Measurements from ENCODE around the gene SLC66A1.

SLC66A1 gene

DNA sequence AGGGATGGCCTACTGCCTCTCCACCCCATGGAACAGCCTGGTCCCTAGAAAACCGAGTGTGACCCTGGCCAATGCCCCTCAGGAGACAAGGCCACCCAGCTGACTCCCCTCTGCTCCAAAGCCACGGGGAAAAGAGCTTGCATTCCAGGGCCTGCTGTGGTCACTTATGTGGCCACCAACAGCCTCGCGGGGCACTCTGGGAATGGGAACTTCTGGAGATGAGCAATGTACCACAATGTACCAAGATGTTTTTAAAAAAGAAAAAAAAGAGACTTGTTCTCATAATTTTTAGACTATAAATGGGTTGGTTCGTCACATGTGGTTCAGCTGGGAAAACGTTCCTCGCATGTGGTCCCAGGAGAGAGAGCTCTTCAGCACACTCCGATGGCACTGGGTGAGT, 62.8 kb downstream of the SLC66A1 start:
- H3K27ac ChIP-seq = no peak overlapping the region
- TF ChIP-seq, protein P1, sequence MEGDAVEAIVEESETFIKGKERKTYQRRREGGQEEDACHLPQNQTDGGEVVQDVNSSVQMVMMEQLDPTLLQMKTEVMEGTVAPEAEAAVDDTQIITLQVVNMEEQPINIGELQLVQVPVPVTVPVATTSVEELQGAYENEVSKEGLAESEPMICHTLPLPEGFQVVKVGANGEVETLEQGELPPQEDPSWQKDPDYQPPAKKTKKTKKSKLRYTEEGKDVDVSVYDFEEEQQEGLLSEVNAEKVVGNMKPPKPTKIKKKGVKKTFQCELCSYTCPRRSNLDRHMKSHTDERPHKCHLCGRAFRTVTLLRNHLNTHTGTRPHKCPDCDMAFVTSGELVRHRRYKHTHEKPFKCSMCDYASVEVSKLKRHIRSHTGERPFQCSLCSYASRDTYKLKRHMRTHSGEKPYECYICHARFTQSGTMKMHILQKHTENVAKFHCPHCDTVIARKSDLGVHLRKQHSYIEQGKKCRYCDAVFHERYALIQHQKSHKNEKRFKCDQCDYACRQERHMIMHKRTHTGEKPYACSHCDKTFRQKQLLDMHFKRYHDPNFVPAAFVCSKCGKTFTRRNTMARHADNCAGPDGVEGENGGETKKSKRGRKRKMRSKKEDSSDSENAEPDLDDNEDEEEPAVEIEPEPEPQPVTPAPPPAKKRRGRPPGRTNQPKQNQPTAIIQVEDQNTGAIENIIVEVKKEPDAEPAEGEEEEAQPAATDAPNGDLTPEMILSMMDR (conservative IDR thresholded peaks at IDR 0.05; ENCODE audit: low read depth, low read length) = no peak
- no peak overlapping the region for H3K9ac ChIP-seq
- no peaks in the 10 kb centered on the region for H3K4me1 ChIP-seq (ENCODE audit: low read depth, poor library complexity, severe bottlenecking)
- H3K4me2 ChIP-seq = no peak overlapping the region
- no peak overlapping the region for H2AFZ ChIP-seq (ENCODE audit: low read depth)
- no peaks in the 10 kb centered on the region for H3K79me2 ChIP-seq (ENCODE audit: insufficient read depth, low read depth)
- no peak overlapping the region for H3K4me3 ChIP-seq (IDR thresholded peaks at IDR 0.05; ENCODE audit: insufficient read depth, low read depth, low read length)
- H4K20me1 ChIP-seq (ENCODE audit: insufficient read depth) = no peaks in the 10 kb centered on the region
- no peaks in the 10 kb centered on the region for H3K36me3 ChIP-seq (ENCODE audit: insufficient read depth)
- H3K27me3 ChIP-seq (ENCODE audit: insufficient read depth, low read depth) = no peaks in the 10 kb centered on the region

DNA sequence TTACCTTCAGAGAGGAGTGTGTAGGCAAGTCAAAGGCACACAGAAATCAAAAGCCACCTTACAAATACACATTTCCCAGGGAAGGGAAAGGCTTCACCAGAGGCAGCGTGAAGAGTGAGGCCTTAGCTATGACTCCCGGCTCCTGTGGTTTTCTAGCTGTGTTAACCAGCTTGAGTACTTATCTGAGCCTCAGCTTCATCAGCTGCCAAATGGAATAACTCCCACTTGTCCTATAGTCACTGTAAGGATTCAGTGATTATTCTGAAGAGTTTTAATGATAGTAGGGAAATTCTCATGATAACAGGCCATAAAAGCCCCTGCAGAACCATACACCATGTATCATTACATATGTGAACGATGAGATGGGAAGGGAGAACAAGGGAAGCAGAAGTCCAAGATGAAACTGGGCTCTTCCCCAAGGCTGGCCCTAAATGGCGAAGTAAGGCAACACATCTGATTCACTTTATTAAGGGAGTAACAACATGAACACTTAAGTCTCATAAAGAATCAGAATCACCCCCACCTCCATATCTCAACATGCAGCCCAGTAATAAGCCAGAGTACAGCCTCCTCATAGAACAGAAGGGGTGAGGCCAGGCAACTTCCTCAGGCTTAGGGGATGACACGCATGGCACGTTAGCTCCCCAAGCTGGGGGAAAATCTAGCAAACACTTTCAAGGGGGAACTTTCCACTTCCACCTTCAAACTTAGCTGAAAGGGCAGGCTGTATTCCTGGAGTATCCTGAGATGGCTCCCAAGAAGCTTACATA, 63.7 kb downstream of the SLC66A1 start:
- no peaks in the 10 kb centered on the region for H3K79me2 ChIP-seq (ENCODE audit: insufficient read depth, low read depth)
- no peak overlapping the region for H3K4me3 ChIP-seq (IDR thresholded peaks at IDR 0.05; ENCODE audit: insufficient read depth, low read depth, low read length)
- TF ChIP-seq, protein P1 (conservative IDR thresholded peaks at IDR 0.05; ENCODE audit: low read depth, low read length) = no peak
- H3K4me1 ChIP-seq (ENCODE audit: low read depth, poor library complexity, severe bottlenecking) = no peaks in the 10 kb centered on the region
- no peak overlapping the region for H2AFZ ChIP-seq (ENCODE audit: low read depth)
- no peak overlapping the region for H3K4me2 ChIP-seq
- H3K27me3 ChIP-seq (ENCODE audit: insufficient read depth, low read depth) = no peaks in the 10 kb centered on the region
- no peak overlapping the region for H3K9ac ChIP-seq
- H3K36me3 ChIP-seq (ENCODE audit: insufficient read depth) = no peaks in the 10 kb centered on the region
- no peaks in the 10 kb centered on the region for H4K20me1 ChIP-seq (ENCODE audit: insufficient read depth)
- H3K27ac ChIP-seq = no peak overlapping the region

DNA sequence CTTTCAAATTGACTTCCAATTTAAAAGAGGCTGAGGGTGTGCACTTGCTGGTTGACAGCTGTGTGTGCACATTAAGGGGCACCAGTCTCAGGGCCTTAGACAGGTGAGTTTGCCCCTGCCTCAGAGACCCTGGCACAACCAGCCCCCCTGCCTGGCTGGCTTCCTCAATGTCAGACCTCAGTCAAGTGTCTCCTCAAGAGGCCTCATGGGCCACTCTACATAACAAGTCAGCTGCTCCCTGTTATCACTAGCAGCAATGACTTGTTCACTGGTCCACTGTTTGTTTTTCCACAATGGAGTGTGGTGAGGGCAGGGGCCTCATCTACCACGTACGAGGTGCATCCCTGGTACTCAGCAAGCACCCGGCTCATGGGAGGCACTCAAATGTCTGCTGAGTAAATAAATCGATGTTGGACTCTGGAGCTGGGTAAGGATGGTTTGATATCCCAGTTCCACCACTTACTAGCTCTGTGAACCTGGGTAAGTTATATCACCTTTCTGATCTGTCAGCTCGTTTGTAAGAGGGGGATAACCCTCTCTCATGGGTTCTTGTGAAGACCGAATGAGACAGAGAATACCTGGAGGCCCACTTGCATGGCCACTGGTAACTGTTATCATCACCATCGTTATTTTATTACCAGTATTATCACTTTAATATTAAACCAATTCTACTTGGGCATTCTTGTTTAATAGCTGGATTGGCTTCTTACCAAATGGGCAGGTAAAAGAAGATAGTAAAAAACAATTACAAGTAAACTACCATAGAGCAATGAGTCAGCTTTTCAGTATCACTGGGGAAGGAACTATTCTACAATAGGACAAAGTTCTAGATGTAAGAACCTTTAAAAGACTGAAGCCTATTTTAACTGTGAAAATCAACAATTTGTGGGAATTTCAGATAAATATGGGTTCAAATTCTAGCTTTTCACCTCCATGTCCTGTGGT, 64.6 kb downstream of the SLC66A1 start:
- TF ChIP-seq, protein P1 (conservative IDR thresholded peaks at IDR 0.05; ENCODE audit: low read depth, low read length) = no peak
- Histone ChIP-seq H3K9ac (no peak overlapping the region), H3K4me1 (ENCODE audit: low read depth, poor library complexity, severe bottlenecking) (no peaks in the 10 kb centered on the region), H3K27ac (no peak overlapping the region), H3K4me3 (IDR thresholded peaks at IDR 0.05; ENCODE audit: insufficient read depth, low read depth, low read length) (no peak overlapping the region), H3K36me3 (ENCODE audit: insufficient read depth) (no peaks in the 10 kb centered on the region), H3K4me2 (no peak overlapping the region), H3K27me3 (ENCODE audit: insufficient read depth, low read depth) (no peaks in the 10 kb centered on the region), H3K79me2 (ENCODE audit: insufficient read depth, low read depth) (no peaks in the 10 kb centered on the region), H4K20me1 (ENCODE audit: insufficient read depth) (no peaks in the 10 kb centered on the region), H2AFZ (ENCODE audit: low read depth) (no peak overlapping the region)

DNA sequence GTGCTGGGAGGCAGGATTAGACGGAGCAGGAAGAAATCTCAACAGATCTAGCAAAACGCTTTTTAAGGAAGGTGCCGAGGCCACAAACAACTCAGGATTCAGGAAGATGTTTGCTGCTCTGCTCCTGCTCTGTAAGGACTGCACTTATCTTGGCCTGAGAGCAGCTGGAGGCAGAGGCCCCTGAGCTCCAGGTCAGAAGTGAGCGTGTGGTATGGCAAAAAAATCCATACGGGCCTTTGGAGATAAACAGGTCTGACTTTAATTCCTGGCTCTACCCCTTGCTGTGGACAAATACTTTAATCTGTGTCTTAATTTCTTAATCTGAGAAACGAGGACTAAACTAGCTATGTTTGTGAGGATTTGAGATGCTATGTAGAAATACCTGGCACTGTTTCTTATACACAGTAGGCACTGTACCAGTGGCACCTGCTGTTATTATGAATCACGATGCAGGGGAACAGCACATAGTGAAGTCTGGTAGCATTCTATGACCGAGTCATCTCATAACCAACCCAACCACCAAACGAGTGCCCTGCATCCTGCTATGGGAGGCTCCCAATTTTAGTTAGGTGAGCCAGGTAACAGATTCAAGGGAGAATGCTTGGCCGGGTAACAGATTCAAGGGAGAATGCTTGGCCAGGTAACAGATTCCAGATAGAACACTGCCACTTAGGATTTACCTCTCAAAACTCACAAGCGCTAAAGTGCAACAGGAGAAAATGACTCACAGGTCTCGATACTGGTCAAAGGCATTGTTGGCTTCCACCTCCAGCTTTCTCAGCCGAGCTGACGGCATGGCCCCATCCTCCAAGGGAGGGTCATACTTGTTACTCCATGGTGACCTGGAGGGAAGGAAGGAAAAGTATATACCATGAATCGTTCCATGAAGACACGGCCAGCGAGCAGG, 65.9 kb downstream of the SLC66A1 start:
- Histone ChIP-seq H3K4me2 (no peak overlapping the region), H2AFZ (ENCODE audit: low read depth) (no peak overlapping the region), H3K27me3 (ENCODE audit: insufficient read depth, low read depth) (no peaks in the 10 kb centered on the region), H3K4me1 (ENCODE audit: low read depth, poor library complexity, severe bottlenecking) (no peaks in the 10 kb centered on the region), H3K9ac (no peak overlapping the region), H3K4me3 (IDR thresholded peaks at IDR 0.05; ENCODE audit: insufficient read depth, low read depth, low read length) (no peak overlapping the region), H4K20me1 (ENCODE audit: insufficient read depth) (no peaks in the 10 kb centered on the region), H3K36me3 (ENCODE audit: insufficient read depth) (no peaks in the 10 kb centered on the region), H3K27ac (no peak overlapping the region), H3K79me2 (ENCODE audit: insufficient read depth, low read depth) (no peaks in the 10 kb centered on the region)
- TF ChIP-seq, protein P1 (conservative IDR thresholded peaks at IDR 0.05; ENCODE audit: low read depth, low read length) = no peak

Measured in KMS-11 (cell line).